ENCODE data around the gene PPCDC.

GRCh38 chr15:74994236-74994635, 29.2 kb upstream of the PPCDC start:
- TF ChIP-seq SUZ12 (IDR thresholded peaks at IDR 0.05; ENCODE audit: extremely low read depth, insufficient read depth, insufficient read length) (no peak), YY1 (IDR thresholded peaks at IDR 0.05; ENCODE audit: insufficient read depth, insufficient read length) (no peak), ZNF274 (IDR thresholded peaks at IDR 0.05; ENCODE audit: low read depth, low read length) (no peak)
